IgD-negative memory B cell (primary cell): ENCODE results near the gene THBS4. TPM values are rescaled to one million over a fixed set of nuclear protein-coding genes. Genes with fewer than 3 reads are reported as not detected.

Experiments
- H3K27ac Mint-ChIP-seq, 3 donors: one replicate each; pipeline ENCODE4 v1.8.0; 2020 to 2022; ENCODE audit warnings: mild to moderate bottlenecking in 3 of 3, mixed read lengths in 3 of 3, moderate library complexity in 1 of 3
- H3K27me3 Mint-ChIP-seq: one replicate; pipeline ENCODE4 v1.8.0; 2021; ENCODE audit warnings: mixed read lengths
- H3K36me3 Mint-ChIP-seq: one replicate; pipeline ENCODE4 v1.8.0; 2020; ENCODE audit warnings: mild to moderate bottlenecking, mixed read lengths
- H3K4me1 Mint-ChIP-seq, 3 donors: one replicate each; pipeline ENCODE4 v1.8.0; 2020 to 2022; ENCODE audit warnings: mixed read lengths in 3 of 3, mild to moderate bottlenecking in 1 of 3
- H3K4me3 Mint-ChIP-seq, 4 donors: one replicate each; pipeline ENCODE4 v1.8.0; 2020 to 2022; ENCODE audit warnings: mild to moderate bottlenecking in 4 of 4, mixed read lengths in 4 of 4, moderate library complexity in 3 of 4
- H3K9me3 Mint-ChIP-seq, 3 donors: one replicate each; pipeline ENCODE4 v1.8.0; 2020 to 2021; ENCODE audit warnings: mixed read lengths in 3 of 3, mild to moderate bottlenecking in 1 of 3
- polyA plus RNA-seq: library from polyadenylated mRNA; unstranded; fragments of 300-500 nt; fragmentation: Illumina TruSeq; gene quantifications from one replicate; pipeline ENCODE4 v1.2.3, GENCODE V29; 2021

Gene THBS4
- polyA plus RNA-seq = 0.36 TPM

GRCh38 chr5:80034962-80035821 is at the start of gene THBS4:
Gene THBS4 (plus strand): TSS chr5:80035348. CDS start chr5:80035538, 190 bp downstream.
- H3K36me3 Mint-ChIP-seq = peaks cover 4% of the 10 kb centered on the region
- no peak within 1 kb of the TSS for H3K27ac Mint-ChIP-seq
- H3K4me1 Mint-ChIP-seq = peaks cover 0 to 14% (median 5%) of the 10 kb centered on the region in 3 donors
- peak within 1 kb of the TSS in 3 of 4 donors; percentile 52 to 86 (median 77) for H3K4me3 Mint-ChIP-seq
- no peaks in the 10 kb centered on the region for H3K9me3 Mint-ChIP-seq
- peaks cover 29% of the 10 kb centered on the region for H3K27me3 Mint-ChIP-seq

DNA sequence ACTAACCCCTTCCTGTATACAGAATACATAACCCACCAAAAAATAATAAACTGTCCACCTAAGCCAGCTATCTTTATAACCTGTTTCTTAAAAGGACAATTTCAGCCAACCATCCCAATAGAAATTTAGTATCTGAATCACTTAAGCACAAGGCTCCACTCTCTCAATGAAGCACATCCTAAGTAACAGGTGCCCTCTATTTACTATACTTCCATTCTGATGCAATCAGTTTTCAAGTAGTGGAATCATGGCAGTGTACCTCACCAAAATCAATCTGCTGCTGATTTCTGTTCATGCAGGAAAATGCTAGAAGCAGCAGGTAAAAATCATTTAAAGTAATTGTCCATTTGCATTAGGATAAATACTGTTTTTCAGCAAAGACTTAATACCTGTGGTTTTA is 48.9 kb upstream of the THBS4 start:
- no peak overlapping the region for H3K4me3 Mint-ChIP-seq
- no peaks in the 10 kb centered on the region for H3K27me3 Mint-ChIP-seq
- H3K9me3 Mint-ChIP-seq = peaks cover 0 to 1% (median 0%) of the 10 kb centered on the region in 3 donors
- peaks cover 21 to 37% (median 26%) of the 10 kb centered on the region in 3 donors for H3K4me1 Mint-ChIP-seq
- H3K27ac Mint-ChIP-seq = peak overlapping the region in 1 of 3 donors; percentile 36
- H3K36me3 Mint-ChIP-seq = peaks cover 18% of the 10 kb centered on the region

DNA sequence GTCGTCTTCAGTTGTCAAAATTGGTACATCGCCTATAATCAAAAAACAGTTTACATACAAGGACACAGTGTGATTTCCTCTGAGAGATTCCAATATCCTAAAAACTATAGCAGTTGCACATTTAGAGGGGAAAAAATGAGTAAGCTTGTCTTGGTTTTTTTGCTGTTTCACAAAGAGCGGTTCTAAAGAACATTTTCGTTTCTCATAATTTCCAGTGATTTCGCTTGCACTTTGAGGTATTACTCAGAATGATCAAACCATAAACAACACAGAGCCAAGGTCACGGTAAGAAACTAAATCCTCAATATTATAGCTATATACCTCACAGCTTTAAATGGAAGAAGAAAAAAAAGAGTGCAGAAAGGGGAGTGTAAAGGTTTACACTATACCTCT is 44.9 kb upstream of the THBS4 start:
- Mint-ChIP-seq H3K4me1 (peaks cover 14 to 16% (median 15%) of the 10 kb centered on the region in 3 donors), H3K27ac (peak overlapping the region; percentile 78 to 97 (median 91)), H3K36me3 (peaks cover 6% of the 10 kb centered on the region), H3K27me3 (no peaks in the 10 kb centered on the region), H3K9me3 (no peaks in the 10 kb centered on the region), H3K4me3 (peak overlapping the region; percentile 85 to 96 (median 92))

GRCh38 chr5:79990598-79991507 is 44.3 kb upstream of the THBS4 start, which contains the start of gene MTX3:
Gene MTX3 (minus strand): TSS chr5:79991262. CDS start chr5:79991238, 24 bp downstream.
- no peaks in the 10 kb centered on the region for H3K9me3 Mint-ChIP-seq
- peaks cover 14 to 16% (median 15%) of the 10 kb centered on the region in 3 donors for H3K4me1 Mint-ChIP-seq
- H3K27ac Mint-ChIP-seq = peak within 1 kb of the TSS; percentile 78 to 97 (median 91)
- H3K36me3 Mint-ChIP-seq = peaks cover 4% of the 10 kb centered on the region
- peak within 1 kb of the TSS; percentile 85 to 96 (median 92) for H3K4me3 Mint-ChIP-seq
- H3K27me3 Mint-ChIP-seq = peaks cover 1% of the 10 kb centered on the region

- Mint-ChIP-seq H3K27me3 (peaks cover 1% of the 10 kb centered on the region), H3K27ac (no peak overlapping the region), H3K4me3 (peak overlapping the region in 1 of 4 donors; percentile 53), H3K36me3 (no peaks in the 10 kb centered on the region), H3K9me3 (no peaks in the 10 kb centered on the region), H3K4me1 (peaks cover 14 to 15% (median 14%) of the 10 kb centered on the region in 3 donors)
These were observed 42.1 kb upstream of the THBS4 start for GRCh38 chr5:79992891-79993657.

DNA sequence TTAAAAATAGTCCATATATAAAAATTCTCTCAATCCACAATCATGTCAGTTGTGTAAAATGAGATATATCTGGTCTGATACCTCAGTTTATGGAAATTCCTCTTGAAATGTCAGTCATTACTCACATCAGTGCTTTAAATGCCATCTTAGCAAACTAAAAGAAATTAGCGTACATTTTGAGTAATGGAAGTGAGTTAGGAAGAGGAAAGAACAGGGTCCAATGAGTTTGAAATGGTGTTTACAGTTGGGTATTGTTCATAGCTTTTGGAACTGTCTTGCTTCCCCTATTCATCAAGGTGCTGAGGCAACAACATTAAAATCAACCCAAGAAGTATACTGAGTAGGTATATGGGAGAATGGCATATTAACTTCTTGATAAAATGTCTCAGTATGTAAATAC is 35.4 kb upstream of the THBS4 start:
- Mint-ChIP-seq H3K36me3 (peaks cover 2% of the 10 kb centered on the region), H3K27me3 (peaks cover 3% of the 10 kb centered on the region), H3K27ac (no peak overlapping the region)

DNA sequence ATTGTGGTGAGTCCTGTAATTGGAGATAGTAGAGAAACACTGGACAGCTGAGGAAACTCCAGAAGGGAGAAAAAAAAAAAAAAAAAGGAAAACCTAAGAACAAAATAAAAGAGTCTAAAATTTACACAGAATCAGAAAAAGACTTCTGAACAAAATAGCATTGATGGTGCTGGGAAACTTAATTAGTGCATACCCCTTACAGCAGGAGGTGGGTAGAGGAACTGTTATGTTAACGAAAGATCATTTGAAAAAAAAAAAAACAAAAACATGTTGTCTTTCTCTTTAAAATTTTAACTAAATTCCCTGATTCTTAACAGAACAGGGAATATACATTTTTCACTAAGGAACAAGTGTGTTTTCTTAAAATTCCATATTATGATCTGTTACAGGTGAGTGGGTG is 32.5 kb upstream of the THBS4 start:
- Mint-ChIP-seq H3K36me3 (peaks cover 5% of the 10 kb centered on the region), H3K4me1 (no peaks in the 10 kb centered on the region), H3K4me3 (no peak overlapping the region), H3K9me3 (no peaks in the 10 kb centered on the region), H3K27ac (no peak overlapping the region), H3K27me3 (peaks cover 1% of the 10 kb centered on the region)

More for the DNA sequence above, 35.4 kb upstream of the THBS4 start:
- Mint-ChIP-seq H3K4me1 (no peaks in the 10 kb centered on the region), H3K4me3 (no peak overlapping the region), H3K9me3 (no peaks in the 10 kb centered on the region)

GRCh38 chr5:80008995-80009765 is 26.0 kb upstream of the THBS4 start:
- Mint-ChIP-seq H3K4me1 (no peaks in the 10 kb centered on the region), H3K36me3 (peaks cover 9% of the 10 kb centered on the region), H3K9me3 (peaks cover 0 to 3% (median 1%) of the 10 kb centered on the region in 3 donors), H3K4me3 (no peak overlapping the region), H3K27me3 (no peaks in the 10 kb centered on the region), H3K27ac (no peak overlapping the region)

DNA sequence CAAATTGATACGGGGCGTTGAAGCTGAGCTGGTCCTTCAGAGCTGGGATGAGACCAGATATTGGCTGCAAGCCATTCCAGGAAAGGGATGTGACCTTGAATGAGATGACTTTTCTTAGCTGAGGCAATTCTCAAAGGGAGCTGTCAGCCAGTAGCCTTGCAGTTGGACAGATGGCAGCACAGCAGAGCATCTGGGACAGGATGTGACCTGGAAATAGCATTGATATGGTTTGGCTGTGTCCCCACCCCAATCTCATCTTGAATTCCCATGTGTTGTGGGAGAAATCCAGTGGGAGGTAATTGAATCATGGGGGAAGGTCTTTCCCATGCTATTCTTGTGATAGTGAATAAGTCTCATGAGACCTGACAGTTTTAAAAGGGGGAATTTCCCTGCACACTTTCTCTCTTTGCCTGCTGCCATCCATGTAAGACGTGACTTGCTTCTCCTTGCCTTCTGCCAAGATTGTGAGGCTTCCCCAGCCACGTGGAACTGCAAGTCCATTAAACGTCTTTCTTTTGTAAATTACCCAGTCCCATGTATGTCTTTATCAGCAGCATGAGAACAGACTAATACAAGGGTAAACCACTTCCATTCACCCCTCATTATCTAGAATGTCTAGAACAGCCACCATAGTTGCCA is 24.3 kb upstream of the THBS4 start:
- Mint-ChIP-seq H3K9me3 (peaks cover 0 to 3% (median 1%) of the 10 kb centered on the region in 3 donors), H3K36me3 (peaks cover 9% of the 10 kb centered on the region), H3K4me3 (no peak overlapping the region), H3K27me3 (no peaks in the 10 kb centered on the region), H3K27ac (no peak overlapping the region), H3K4me1 (no peaks in the 10 kb centered on the region)

GRCh38 chr5:80025069-80025468 is 10.1 kb upstream of the THBS4 start:
- H3K9me3 Mint-ChIP-seq = no peaks in the 10 kb centered on the region
- H3K4me3 Mint-ChIP-seq = no peak overlapping the region
- H3K36me3 Mint-ChIP-seq = peaks cover 2% of the 10 kb centered on the region
- peaks cover 4% of the 10 kb centered on the region for H3K27me3 Mint-ChIP-seq
- H3K4me1 Mint-ChIP-seq = no peaks in the 10 kb centered on the region
- no peak overlapping the region for H3K27ac Mint-ChIP-seq

DNA sequence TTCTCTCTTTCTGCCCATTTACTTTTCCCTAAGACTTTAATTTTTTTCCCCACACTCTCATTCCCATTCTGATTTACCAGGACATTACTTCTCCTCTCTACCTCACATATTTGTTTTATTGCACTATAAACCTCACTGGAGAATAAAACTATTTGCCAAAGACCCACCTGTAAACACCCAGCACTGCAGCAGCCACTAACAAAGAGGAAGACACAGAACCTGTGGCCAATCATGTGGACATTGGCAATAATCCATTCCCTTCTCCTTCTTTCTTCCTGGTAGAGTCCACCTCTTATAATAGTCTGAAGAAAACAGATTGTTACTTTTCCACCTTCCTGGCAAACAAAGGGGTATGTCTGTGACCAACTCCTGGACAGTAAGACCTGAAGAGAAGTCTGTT is 8.3 kb upstream of the THBS4 start:
- no peaks in the 10 kb centered on the region for H3K4me1 Mint-ChIP-seq
- H3K27me3 Mint-ChIP-seq = peaks cover 4% of the 10 kb centered on the region
- H3K9me3 Mint-ChIP-seq = no peaks in the 10 kb centered on the region
- no peak overlapping the region for H3K27ac Mint-ChIP-seq
- no peak overlapping the region for H3K4me3 Mint-ChIP-seq
- peaks cover 2% of the 10 kb centered on the region for H3K36me3 Mint-ChIP-seq

DNA sequence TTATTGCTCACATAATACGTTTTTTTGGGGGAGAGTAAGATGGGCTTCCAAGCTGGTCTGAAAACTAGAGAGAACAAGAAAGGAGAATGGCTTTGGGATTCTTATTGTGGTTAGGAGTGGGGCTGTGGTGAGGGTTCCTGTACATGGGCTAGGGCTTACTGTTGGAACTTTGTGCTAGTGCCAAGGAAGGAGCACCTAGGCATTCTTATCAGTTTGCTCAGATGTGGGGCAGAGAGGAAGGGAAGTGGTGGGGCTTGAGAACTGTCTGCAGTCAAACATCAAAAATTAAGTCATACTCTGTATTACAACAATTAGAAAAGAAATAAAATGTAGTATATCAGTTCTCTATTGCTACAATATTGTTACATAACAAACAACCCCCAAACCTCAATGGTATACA is 4.0 kb upstream of the THBS4 start:
- Mint-ChIP-seq H3K36me3 (peaks cover 4% of the 10 kb centered on the region), H3K4me3 (no peak overlapping the region), H3K9me3 (no peaks in the 10 kb centered on the region), H3K4me1 (peaks cover 0 to 6% (median 2%) of the 10 kb centered on the region in 3 donors), H3K27me3 (peaks cover 25% of the 10 kb centered on the region), H3K27ac (no peak overlapping the region)

GRCh38 chr5:80033513-80033912 is 1.6 kb upstream of the THBS4 start:
- Mint-ChIP-seq H3K36me3 (peaks cover 3% of the 10 kb centered on the region), H3K4me1 (peaks cover 0 to 14% (median 4%) of the 10 kb centered on the region in 3 donors), H3K9me3 (no peaks in the 10 kb centered on the region), H3K4me3 (no peak overlapping the region), H3K27ac (no peak overlapping the region), H3K27me3 (peaks cover 27% of the 10 kb centered on the region)
